Adipose tissue (tissue), 3 donors: ENCODE results near the gene TRIM49D2. TPM values are rescaled to one million over a fixed set of nuclear protein-coding genes. Genes with fewer than 3 reads are reported as not detected.
"Not testable (repeated sequence)": the region's sequence is repeated elsewhere in the genome, so short reads cannot be mapped to it uniquely, and the experiment has no call there.

ENCODE experiments used
- H3K27ac ChIP-seq: one replicate; pipeline ENCODE4 v1.5.1; 2013; ENCODE audit warnings: low read depth, low read length
- WGBS, 3 donors: extraction: QIAGEN DNeasy Blood & Tissue Kit; methylation state at CpG; one replicate each; pipeline ENCODE4 v1.1.7; 2013; 5-methylcytosine and 5-hydroxymethylcytosine counted together
- polyA plus RNA-seq, 3 donors: library from polyadenylated mRNA; stranded (reverse); fragments of 200-250 nt; gene quantifications; one replicate each; pipeline ENCODE4 v1.2.3, GENCODE V29; 2013
- donor health status: healthy with polysubstance abuse.
- donor health status: Bipolar disorder and iron deficiency.
- donor health status: healthy.

The TRIM49D2 gene
- polyA plus RNA-seq = not detected

GRCh38 chr11:89923764-89924163 is at the start of gene TRIM49D2:
TRIM49D2 (plus strand) TSS chr11:89924064; CDS start chr11:89926762, 2,698 bp downstream.
- 80 to 87% (median 84%) methylated on average over 2 of the region's 6 CpGs for WGBS, 3 donors
- H3K27ac ChIP-seq = not testable (repeated sequence)

- H3K27ac ChIP-seq = not testable (repeated sequence)
- 82 to 91% (median 82%) methylated on average over 5 to 6 of the region's 6 CpGs for WGBS, 3 donors
Observed at GRCh38 chr11:89877511-89877910, 46.4 kb upstream of the TRIM49D2 start.

- H3K27ac ChIP-seq = not testable (repeated sequence)
- WGBS, 3 donors = 74 to 85% (median 81%) methylated on average over 2 of the region's 3 CpGs
Observed at GRCh38 chr11:89893245-89893644, 30.6 kb upstream of the TRIM49D2 start.

- WGBS, 3 donors = 76 to 95% (median 91%) methylated on average over 2 to 10 of the region's 14 CpGs
- H3K27ac ChIP-seq = not testable (repeated sequence)
Observed at GRCh38 chr11:89900809-89901208, 23.1 kb upstream of the TRIM49D2 start.

GRCh38 chr11:89922195-89922660 is 1.6 kb upstream of the TRIM49D2 start, which contains the start of gene TRIM49D1:
TRIM49D1 (minus strand) TSS chr11:89922245; CDS start chr11:89917710, 4,535 bp downstream.
- WGBS, 3 donors = 37 to 61% (median 58%) methylated on average over 3 of the region's 3 CpGs
- no peak within 1 kb of the TSS for H3K27ac ChIP-seq

GRCh38 chr11:89960833-89961232 is 37.0 kb downstream of the TRIM49D2 start:
- WGBS, 3 donors = 84 to 90% (median 88%) methylated on average over 3 to 4 of the region's 6 CpGs
- H3K27ac ChIP-seq = not testable (repeated sequence)

- WGBS, 3 donors = no CpG with 5 or more reads among the region's 4 CpGs
- H3K27ac ChIP-seq = not testable (repeated sequence)
Observed at GRCh38 chr11:89965737-89966136, 41.9 kb downstream of the TRIM49D2 start, which contains the start of gene TRIM64. TRIM64 (plus strand) TSS chr11:89966037; CDS start chr11:89968504, 2,467 bp downstream.

Other genes starting within 250 kb of the TRIM49D2 start
- not detected for gene TRIM77, start 213.8 kb upstream of the TRIM49D2 start, polyA plus RNA-seq
- gene TRIM49, start 115.5 kb upstream of the TRIM49D2 start, polyA plus RNA-seq = not detected
- not detected for gene TRIM64B, start 45.6 kb upstream of the TRIM49D2 start, polyA plus RNA-seq
- gene TRIM49D1, start 1.8 kb upstream of the TRIM49D2 start, polyA plus RNA-seq = not detected
- gene TRIM64, start 42.0 kb downstream of the TRIM49D2 start, polyA plus RNA-seq = not detected
- not detected for gene TRIM49C, start 107.0 kb downstream of the TRIM49D2 start, polyA plus RNA-seq
- not detected for gene UBTFL1, start 161.9 kb downstream of the TRIM49D2 start, polyA plus RNA-seq
- gene NAALAD2, start 210.6 kb downstream of the TRIM49D2 start, polyA plus RNA-seq = 1 to 10 TPM in 2 of 3 donors, under 1 TPM in 1; 0.32 to 5.5 (median 4.0) TPM